ENCODE measurements around the gene ZFC3H1. TPM values are rescaled to one million over a fixed set of nuclear protein-coding genes. Genes with fewer than 3 reads are reported as not detected.

ZFC3H1 gene
- total RNA-seq, 2 donors from 2014 or later, result 20.8 to 45.2 TPM

- TF ChIP-seq POLR2AphosphoS5 (IDR thresholded peaks at IDR 0.05) (no peak), POLR2A (IDR thresholded peaks at IDR 0.05) (no peak), CTCF (IDR thresholded peaks at IDR 0.05) (no peak)
- 83% methylated on average over 1 of the region's 1 CpG for WGBS
- intact Hi-C loops (cut with DNase I), result no loop called here
Measured at GRCh38 chr12:71682466-71682865, 18.8 kb upstream of the ZFC3H1 start.

GRCh38 chr12:71671816-71672215, 8.2 kb upstream of the ZFC3H1 start:
- Histone ChIP-seq H3K4me3 (no peak overlapping the region), H3K4me1 (replicated peaks) (no peaks in the 10 kb centered on the region), H3K27me3 (replicated peaks; ENCODE audit: insufficient read depth) (no peaks in the 10 kb centered on the region), H3K9me3 (no peaks in the 10 kb centered on the region), H3K36me3 (no peaks in the 10 kb centered on the region), H3K27ac (no peak overlapping the region)
- intact Hi-C loops (cut with DNase I), result no loop called here
- no peak for TF ChIP-seq POLR2A (IDR thresholded peaks at IDR 0.05)
- TF ChIP-seq POLR2AphosphoS5 (IDR thresholded peaks at IDR 0.05), result peak; percentile 42
- DNase-seq (ENCODE audit: low spot score), result no peak
- 30% methylated on average over 1 of the region's 1 CpG for WGBS

More at GRCh38 chr12:71682466-71682865, 18.8 kb upstream of the ZFC3H1 start:
- Histone ChIP-seq H3K27me3 (replicated peaks; ENCODE audit: insufficient read depth) (no peaks in the 10 kb centered on the region), H3K4me1 (replicated peaks) (no peaks in the 10 kb centered on the region), H3K4me3 (no peak overlapping the region), H3K9me3 (no peaks in the 10 kb centered on the region), H3K27ac (no peak overlapping the region), H3K36me3 (no peaks in the 10 kb centered on the region)
- DNase-seq (ENCODE audit: low spot score), result no peak

GRCh38 chr12:71671311-71671710, 7.7 kb upstream of the ZFC3H1 start:
- no peak for DNase-seq (ENCODE audit: low spot score)
- TF ChIP-seq CTCF (IDR thresholded peaks at IDR 0.05) (no peak), POLR2A (IDR thresholded peaks at IDR 0.05) (no peak), POLR2AphosphoS5 (IDR thresholded peaks at IDR 0.05) (no peak)
- H3K27me3 ChIP-seq (replicated peaks; ENCODE audit: insufficient read depth), result no peaks in the 10 kb centered on the region
- no peak overlapping the region for H3K4me3 ChIP-seq
- H3K9me3 ChIP-seq, result no peaks in the 10 kb centered on the region
- intact Hi-C loops (cut with DNase I), result no loop called here
- H3K36me3 ChIP-seq, result no peaks in the 10 kb centered on the region
- no peak overlapping the region for H3K27ac ChIP-seq
- no peaks in the 10 kb centered on the region for H3K4me1 ChIP-seq (replicated peaks)

GRCh38 chr12:71666259-71666658, 2.6 kb upstream of the ZFC3H1 start:
- Histone ChIP-seq H3K4me3 (no peak overlapping the region), H3K27ac (no peak overlapping the region), H3K36me3 (no peaks in the 10 kb centered on the region), H3K27me3 (replicated peaks; ENCODE audit: insufficient read depth) (no peaks in the 10 kb centered on the region), H3K9me3 (no peaks in the 10 kb centered on the region), H3K4me1 (replicated peaks) (no peaks in the 10 kb centered on the region)
- DNase-seq (ENCODE audit: low spot score), result no peak
- WGBS, result 93% methylated on average over 5 of the region's 5 CpGs
- no peak for TF ChIP-seq POLR2A (IDR thresholded peaks at IDR 0.05)
- TF ChIP-seq POLR2AphosphoS5 (IDR thresholded peaks at IDR 0.05), result no peak
- no peak for TF ChIP-seq CTCF (IDR thresholded peaks at IDR 0.05)
- intact Hi-C loops (cut with DNase I), result no loop called here

DNA sequence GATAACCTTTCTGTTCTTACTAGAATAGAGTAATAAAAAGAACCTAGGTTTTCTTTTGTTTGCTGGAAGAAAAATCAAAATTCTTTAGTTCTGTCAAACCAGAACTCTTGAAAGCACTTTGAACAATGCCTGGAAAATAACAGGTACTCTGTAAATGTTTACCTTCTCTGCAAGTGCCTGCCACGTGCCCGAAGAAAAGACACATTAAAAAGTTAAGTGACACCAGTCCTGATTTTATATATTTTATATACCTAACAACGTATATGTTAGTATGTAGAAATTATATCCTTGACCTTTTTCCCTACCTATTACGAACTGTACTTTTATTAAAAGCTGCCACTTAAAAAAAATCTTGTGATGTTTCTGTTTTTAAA, 1.4 kb upstream of the ZFC3H1 start:
- no peaks in the 10 kb centered on the region for H3K9me3 ChIP-seq
- no peaks in the 10 kb centered on the region for H3K4me1 ChIP-seq (replicated peaks)
- H3K4me3 ChIP-seq, result peak overlapping the region; percentile 83
- 7% methylated on average over 4 of the region's 4 CpGs for WGBS
- H3K36me3 ChIP-seq, result no peaks in the 10 kb centered on the region
- intact Hi-C loops (cut with DNase I), result no loop called here
- no peaks in the 10 kb centered on the region for H3K27me3 ChIP-seq (replicated peaks; ENCODE audit: insufficient read depth)
- no peak for DNase-seq (ENCODE audit: low spot score)
- TF ChIP-seq POLR2AphosphoS5 (IDR thresholded peaks at IDR 0.05) (peak; percentile 31), CTCF (IDR thresholded peaks at IDR 0.05) (no peak), POLR2A (IDR thresholded peaks at IDR 0.05) (no peak)
- H3K27ac ChIP-seq, result peak overlapping the region; percentile 96 to 97
